Sigmoid colon (tissue), 7 donors: ENCODE data around the gene TEX53. TPM values are rescaled to one million over a fixed set of nuclear protein-coding genes. Genes with fewer than 3 reads are reported as not detected.

Source experiments
- DNase-seq: peaks from one replicate; pipeline ENCODE4 v3.0.0-alpha.2; 2019
- H3K27ac ChIP-seq, 4 donors: fragments of 200-600 bp; sonication (generic); one replicate each; pipeline ENCODE4 v1.5.1; 2016 to 2019; ENCODE audit warnings: mild to moderate bottlenecking in 1 of 4
- H3K27me3 ChIP-seq, 3 donors: fragments of 200-600 bp; sonication (generic); one replicate each; pipeline ENCODE4 v1.5.1; 2019; ENCODE audit warnings: mild to moderate bottlenecking in 1 of 3
- H3K36me3 ChIP-seq, 4 donors: fragments of 200-600 bp; sonication (generic); one replicate each; pipeline ENCODE4 v1.5.1; 2016 to 2019
- H3K4me1 ChIP-seq, 4 donors: fragments of 200-600 bp; sonication (generic); one replicate each; pipeline ENCODE4 v1.5.1; 2017 to 2019
- H3K4me3 ChIP-seq, 4 donors: fragments of 200-600 bp; sonication (generic); one replicate each; pipeline ENCODE4 v1.5.1; 2017 to 2019; ENCODE audit warnings: mild to moderate bottlenecking in 2 of 4, moderate library complexity in 1 of 4
- H3K9me3 ChIP-seq, 4 donors: fragments of 200-600 bp in 3 of 4; sonication (generic) in 3 of 4; one replicate each; pipeline versions ENCODE4 v1.5.1 to v1.6.1; 2013 to 2019
- CTCF ChIP-seq, 4 experiments: fragments of 450-650 bp in 3 of 4; fragments of 200-600 bp in 1 of 4; IDR thresholded peaks; one replicate each; pipeline ENCODE4 v1.5.1; 2016 to 2019; ENCODE audit warnings: antibody characterized with exemption in 4 of 4, mild to moderate bottlenecking in 3 of 4, moderate library complexity in 2 of 4
- EP300 ChIP-seq, 4 donors: sonication (generic); formaldehyde crosslinking; IDR thresholded peaks; one replicate each; pipeline ENCODE4 v1.6.1; 2017; ENCODE audit warnings: antibody characterized with exemption in 4 of 4
- POLR2A ChIP-seq, 2 donors: fragments of 450-650 bp; IDR thresholded peaks; one replicate each; pipeline ENCODE4 v1.6.1; 2016; ENCODE audit warnings: antibody characterized with exemption in 2 of 2, mild to moderate bottlenecking in 2 of 2, moderate library complexity in 2 of 2
- POLR2AphosphoS5 ChIP-seq, 4 donors: sonication (generic); formaldehyde crosslinking; IDR thresholded peaks; one replicate each; pipeline ENCODE4 v1.6.1; 2017; ENCODE audit warnings: antibody characterized with exemption in 4 of 4
- WGBS, 2 donors: extraction: QIAGEN DNeasy Blood & Tissue Kit; methylation state at CpG; one replicate each; pipeline ENCODE4 v1.1.7; 2013; 5-methylcytosine and 5-hydroxymethylcytosine counted together
- intact Hi-C: fragments of 100-400 bp; cut with DNase I; formaldehyde crosslinking; loops from one replicate; pipeline ENCODE4 v1.15.1; 2023
- polyA plus RNA-seq, 3 donors: library from polyadenylated mRNA; stranded (reverse); fragments of 200-250 nt; gene quantifications; one replicate each; pipeline ENCODE4 v1.2.3, GENCODE V29; 2013
- total RNA-seq, 4 donors: library from RNA; depleted of rRNA; stranded (reverse); fragments of >200 nt; gene quantifications; one replicate each; pipeline ENCODE4 v1.1.0, GENCODE V29; 2016
- donor health status: healthy with polysubstance abuse.
- donor health status: Bipolar disorder and iron deficiency.
- donor health status: healthy.

The TEX53 gene
- total and polyA plus RNA-seq, 7 donors: not detected

- Histone ChIP-seq H3K27me3 (no peaks in the 10 kb centered on the region), H3K9me3 (no peaks in the 10 kb centered on the region), H3K4me3 (no peak overlapping the region), H3K27ac (no peak overlapping the region), H3K36me3 (peaks cover 5 to 83% (median 34%) of the 10 kb centered on the region in 4 donors), H3K4me1 (no peaks in the 10 kb centered on the region)
- TF ChIP-seq POLR2A (IDR thresholded peaks at IDR 0.05) (no peak), CTCF (IDR thresholded peaks at IDR 0.05) (no peak), POLR2AphosphoS5 (IDR thresholded peaks at IDR 0.05) (no peak), EP300 (IDR thresholded peaks at IDR 0.05) (no peak)
- WGBS, 2 donors: 94 to 96% methylated on average over 5 of the region's 5 CpGs
- no peak for DNase-seq
- intact Hi-C loops: no loop called here
Observed at GRCh38 chr9:114643896-114644295, 13.7 kb downstream of the TEX53 start.

- H3K36me3 ChIP-seq: peaks cover 14 to 92% (median 38%) of the 10 kb centered on the region in 4 donors
- 94 to 95% methylated on average over 8 of the region's 8 CpGs for WGBS, 2 donors
- H3K4me1 ChIP-seq: no peaks in the 10 kb centered on the region
- H3K27me3 ChIP-seq: no peaks in the 10 kb centered on the region
- no peak for TF ChIP-seq POLR2AphosphoS5 (IDR thresholded peaks at IDR 0.05)
- no peak for TF ChIP-seq POLR2A (IDR thresholded peaks at IDR 0.05)
- no peak for TF ChIP-seq CTCF (IDR thresholded peaks at IDR 0.05)
- TF ChIP-seq EP300 (IDR thresholded peaks at IDR 0.05): no peak
- no peak for DNase-seq
- H3K4me3 ChIP-seq: no peak overlapping the region
- H3K9me3 ChIP-seq: no peaks in the 10 kb centered on the region
- no peak overlapping the region for H3K27ac ChIP-seq
- intact Hi-C loops: no loop called here
Observed at GRCh38 chr9:114643001-114643400, 14.6 kb downstream of the TEX53 start.

GRCh38 chr9:114641967-114642366 is 15.6 kb downstream of the TEX53 start:
- 56 to 86% methylated on average over 1 of the region's 1 CpG for WGBS, 2 donors
- intact Hi-C loops: no loop called here
- Histone ChIP-seq H3K27me3 (no peaks in the 10 kb centered on the region), H3K9me3 (no peaks in the 10 kb centered on the region), H3K4me1 (no peaks in the 10 kb centered on the region), H3K36me3 (peaks cover 20 to 99% (median 43%) of the 10 kb centered on the region in 4 donors), H3K4me3 (no peak overlapping the region), H3K27ac (no peak overlapping the region)
- DNase-seq: no peak
- no peak for TF ChIP-seq POLR2A (IDR thresholded peaks at IDR 0.05)

- Histone ChIP-seq H3K27me3 (no peaks in the 10 kb centered on the region), H3K27ac (no peak overlapping the region), H3K4me1 (no peaks in the 10 kb centered on the region), H3K36me3 (peaks cover 20 to 98% (median 42%) of the 10 kb centered on the region in 4 donors), H3K4me3 (no peak overlapping the region), H3K9me3 (no peaks in the 10 kb centered on the region)
- intact Hi-C loops: no loop called here
- TF ChIP-seq CTCF (IDR thresholded peaks at IDR 0.05): no peak
- no peak for TF ChIP-seq POLR2A (IDR thresholded peaks at IDR 0.05)
- no peak for TF ChIP-seq EP300 (IDR thresholded peaks at IDR 0.05)
- TF ChIP-seq POLR2AphosphoS5 (IDR thresholded peaks at IDR 0.05): no peak
- DNase-seq: no peak
- WGBS, 2 donors: 94 to 97% methylated on average over 8 of the region's 8 CpGs
Observed at GRCh38 chr9:114638404-114638803, 19.2 kb downstream of the TEX53 start.

- Histone ChIP-seq H3K4me1 (no peaks in the 10 kb centered on the region), H3K27ac (no peak overlapping the region), H3K9me3 (no peaks in the 10 kb centered on the region), H3K4me3 (no peak overlapping the region), H3K27me3 (no peaks in the 10 kb centered on the region), H3K36me3 (peaks cover 30 to 99% (median 46%) of the 10 kb centered on the region in 4 donors)
- TF ChIP-seq POLR2A (IDR thresholded peaks at IDR 0.05) (no peak), POLR2AphosphoS5 (IDR thresholded peaks at IDR 0.05) (no peak), CTCF (IDR thresholded peaks at IDR 0.05) (no peak), EP300 (IDR thresholded peaks at IDR 0.05) (no peak)
- no peak for DNase-seq
- intact Hi-C loops: no loop called here
- WGBS, 2 donors: 97 to 98% methylated on average over 6 of the region's 6 CpGs
Observed at GRCh38 chr9:114634387-114634786, 23.2 kb downstream of the TEX53 start.
